Measurements from ENCODE around the gene ISOC2. TPM values are rescaled to one million over a fixed set of nuclear protein-coding genes. Genes with fewer than 3 reads are reported as not detected.

The ISOC2 gene
- total RNA-seq, 1 donor from 2014 or later = 39.8 TPM

GRCh38 chr19:55487924-55488687, 26.7 kb upstream of the ISOC2 start, which contains the start of gene SSC5D:
TSS of gene SSC5D (plus strand) at chr19:55488436. CDS start at chr19:55488590, 154 bp downstream.
- H3K9me3 Mint-ChIP-seq (ENCODE audit: low read depth) = no peaks in the 10 kb centered on the region
- H3K27ac Mint-ChIP-seq (ENCODE audit: unreplicated experiment) = peak within 1 kb of the TSS; percentile 99
- H3K27me3 Mint-ChIP-seq (ENCODE audit: low read depth) = no peaks in the 10 kb centered on the region
- no peak for DNase-seq (ENCODE audit: low spot score)
- H3K4me3 Mint-ChIP-seq (ENCODE audit: unreplicated experiment) = peak within 1 kb of the TSS; percentile 74
- H3K36me3 Mint-ChIP-seq (ENCODE audit: low read depth) = peaks cover 1% of the 10 kb centered on the region
- TF ChIP-seq, protein P1, sequence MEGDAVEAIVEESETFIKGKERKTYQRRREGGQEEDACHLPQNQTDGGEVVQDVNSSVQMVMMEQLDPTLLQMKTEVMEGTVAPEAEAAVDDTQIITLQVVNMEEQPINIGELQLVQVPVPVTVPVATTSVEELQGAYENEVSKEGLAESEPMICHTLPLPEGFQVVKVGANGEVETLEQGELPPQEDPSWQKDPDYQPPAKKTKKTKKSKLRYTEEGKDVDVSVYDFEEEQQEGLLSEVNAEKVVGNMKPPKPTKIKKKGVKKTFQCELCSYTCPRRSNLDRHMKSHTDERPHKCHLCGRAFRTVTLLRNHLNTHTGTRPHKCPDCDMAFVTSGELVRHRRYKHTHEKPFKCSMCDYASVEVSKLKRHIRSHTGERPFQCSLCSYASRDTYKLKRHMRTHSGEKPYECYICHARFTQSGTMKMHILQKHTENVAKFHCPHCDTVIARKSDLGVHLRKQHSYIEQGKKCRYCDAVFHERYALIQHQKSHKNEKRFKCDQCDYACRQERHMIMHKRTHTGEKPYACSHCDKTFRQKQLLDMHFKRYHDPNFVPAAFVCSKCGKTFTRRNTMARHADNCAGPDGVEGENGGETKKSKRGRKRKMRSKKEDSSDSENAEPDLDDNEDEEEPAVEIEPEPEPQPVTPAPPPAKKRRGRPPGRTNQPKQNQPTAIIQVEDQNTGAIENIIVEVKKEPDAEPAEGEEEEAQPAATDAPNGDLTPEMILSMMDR (IDR thresholded peaks at IDR 0.05) = no peak
- H3K4me1 Mint-ChIP-seq (ENCODE audit: low read depth) = peaks cover 33% of the 10 kb centered on the region

DNA sequence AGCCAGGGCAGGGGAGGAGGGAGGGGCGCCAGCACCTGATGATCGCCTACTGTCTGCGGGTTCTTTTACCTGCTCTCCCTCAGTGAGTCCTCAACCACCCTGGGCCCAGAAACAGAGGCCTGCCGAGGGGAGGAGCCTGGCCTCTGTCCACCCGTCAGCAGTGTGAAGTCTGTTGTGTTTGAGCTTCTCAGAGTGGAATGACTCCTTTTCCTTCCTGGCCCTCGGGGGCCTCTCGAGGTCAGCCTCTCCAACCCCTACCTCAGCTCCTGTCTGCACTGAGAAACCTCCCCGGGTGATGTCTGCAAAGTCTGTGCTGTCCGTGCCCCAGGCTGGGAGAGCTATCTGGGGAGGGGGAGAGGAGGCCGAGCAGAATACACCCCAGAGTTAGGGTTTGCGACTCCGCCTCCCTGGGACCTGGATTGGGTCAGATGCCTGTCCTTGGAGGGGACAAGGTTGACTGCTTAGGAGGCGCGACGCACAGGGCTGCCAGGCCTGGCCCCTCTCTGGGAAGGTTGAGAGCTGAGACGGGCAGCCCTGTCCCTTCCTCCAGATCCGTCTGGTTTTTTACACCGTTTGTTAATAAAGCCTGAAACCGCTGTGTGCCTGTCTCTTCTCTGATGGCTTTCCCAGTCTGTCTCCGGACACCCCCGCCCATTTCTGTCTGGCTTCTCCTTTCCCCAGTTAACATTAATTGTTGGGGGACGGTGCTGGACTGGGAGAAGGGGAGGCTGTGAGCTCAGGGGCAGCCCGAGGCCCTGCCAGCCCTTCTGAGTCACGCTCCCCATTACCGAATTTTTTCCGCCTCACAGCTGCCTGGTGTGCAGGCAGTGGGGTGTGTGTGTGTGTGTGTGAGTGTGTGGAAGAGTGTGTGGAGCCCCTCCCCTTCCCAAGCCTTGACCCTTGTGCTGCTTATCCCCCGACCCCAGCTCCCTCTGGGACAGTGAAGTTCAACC, 25.8 kb upstream of the ISOC2 start:
- H3K36me3 Mint-ChIP-seq (ENCODE audit: low read depth) = peaks cover 1% of the 10 kb centered on the region
- H3K4me1 Mint-ChIP-seq (ENCODE audit: low read depth) = peaks cover 31% of the 10 kb centered on the region
- no peak for DNase-seq (ENCODE audit: low spot score)
- no peaks in the 10 kb centered on the region for H3K27me3 Mint-ChIP-seq (ENCODE audit: low read depth)
- peak overlapping the region; percentile 64 for H3K4me3 Mint-ChIP-seq (ENCODE audit: unreplicated experiment)
- no peaks in the 10 kb centered on the region for H3K9me3 Mint-ChIP-seq (ENCODE audit: low read depth)
- TF ChIP-seq, protein P1 (IDR thresholded peaks at IDR 0.05) = no peak
- H3K27ac Mint-ChIP-seq (ENCODE audit: unreplicated experiment) = peak overlapping the region; percentile 99

DNA sequence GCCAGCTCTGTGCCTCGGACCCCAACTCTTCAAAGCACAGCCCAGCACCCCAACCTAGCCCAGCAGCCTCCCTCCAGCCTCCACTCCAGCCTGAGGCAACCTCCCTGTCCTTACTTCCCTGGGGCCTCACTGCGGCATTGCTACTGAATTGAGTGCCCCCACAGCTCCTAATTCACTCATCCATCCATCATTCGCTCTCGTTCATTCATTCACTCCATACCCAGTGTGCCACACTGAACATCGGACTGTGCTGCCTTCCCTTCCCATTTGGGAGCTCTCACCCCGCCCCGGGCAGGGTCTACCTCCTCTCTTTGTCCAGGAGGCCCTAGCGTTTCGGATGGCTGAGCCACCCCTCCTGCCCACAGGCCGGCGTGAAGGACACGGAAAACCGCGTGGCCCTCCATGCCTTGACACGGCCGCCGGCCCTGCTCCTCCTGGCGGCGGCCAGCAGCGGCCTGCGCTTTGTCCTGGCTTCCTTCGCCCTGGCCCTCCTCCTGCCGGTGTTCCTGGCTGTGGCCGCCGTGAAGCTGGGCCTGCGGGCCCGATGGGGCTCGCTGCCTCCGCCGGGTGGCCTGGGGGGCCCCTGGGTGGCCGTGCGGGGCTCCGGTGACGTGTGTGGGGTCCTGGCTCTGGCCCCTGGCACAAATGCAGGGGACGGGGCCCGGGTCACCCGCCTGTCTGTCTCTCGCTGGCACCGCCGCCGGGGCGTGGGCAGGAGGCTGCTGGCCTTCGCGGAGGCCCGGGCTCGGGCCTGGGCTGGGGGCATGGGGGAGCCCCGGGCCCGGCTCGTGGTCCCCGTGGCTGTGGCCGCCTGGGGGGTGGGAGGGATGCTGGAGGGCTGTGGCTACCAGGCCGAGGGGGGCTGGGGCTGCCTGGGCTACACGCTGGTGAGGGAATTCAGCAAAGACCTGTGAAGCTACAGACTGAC, 24.9 kb upstream of the ISOC2 start:
- no peaks in the 10 kb centered on the region for H3K36me3 Mint-ChIP-seq (ENCODE audit: low read depth)
- no peaks in the 10 kb centered on the region for H3K27me3 Mint-ChIP-seq (ENCODE audit: low read depth)
- H3K9me3 Mint-ChIP-seq (ENCODE audit: low read depth) = no peaks in the 10 kb centered on the region
- peak overlapping the region; percentile 68 for H3K4me3 Mint-ChIP-seq (ENCODE audit: unreplicated experiment)
- no peak for DNase-seq (ENCODE audit: low spot score)
- peak overlapping the region; percentile 99 for H3K27ac Mint-ChIP-seq (ENCODE audit: unreplicated experiment)
- H3K4me1 Mint-ChIP-seq (ENCODE audit: low read depth) = peaks cover 28% of the 10 kb centered on the region
- TF ChIP-seq, protein P1 (IDR thresholded peaks at IDR 0.05) = peak; percentile 42

GRCh38 chr19:55485439-55486011, 24.1 kb upstream of the ISOC2 start:
- Mint-ChIP-seq H3K36me3 (ENCODE audit: low read depth) (no peaks in the 10 kb centered on the region), H3K4me1 (ENCODE audit: low read depth) (peaks cover 28% of the 10 kb centered on the region)
- DNase-seq (ENCODE audit: low spot score) = no peak

More at GRCh38 chr19:55485439-55486011, 24.1 kb upstream of the ISOC2 start:
- Mint-ChIP-seq H3K4me3 (ENCODE audit: unreplicated experiment) (peak overlapping the region; percentile 68), H3K27me3 (ENCODE audit: low read depth) (no peaks in the 10 kb centered on the region), H3K9me3 (ENCODE audit: low read depth) (no peaks in the 10 kb centered on the region), H3K27ac (ENCODE audit: unreplicated experiment) (peak overlapping the region; percentile 91)
- TF ChIP-seq, protein P1 (IDR thresholded peaks at IDR 0.05) = no peak
